Subcutaneous abdominal adipose tissue (tissue), 5 donors: ENCODE results near the gene PEAK3.

ENCODE experiments used
- H3K27ac ChIP-seq: one replicate; pipeline ENCODE4 v1.7.0; 2013; ENCODE audit warnings: low read depth, mild to moderate bottlenecking, inconsistent platforms, low read length, moderate library complexity
- H3K27me3 ChIP-seq, 5 donors: one replicate each; pipeline ENCODE4 v1.7.0; 2013; ENCODE audit warnings: low read length in 5 of 5, inconsistent platforms in 1 of 5; ENCODE audit not compliant: control insufficient read depth in 5 of 5, insufficient read depth in 4 of 5
- H3K36me3 ChIP-seq, 5 donors: one replicate each; pipeline ENCODE4 v1.7.0; 2013; ENCODE audit warnings: low read length in 5 of 5; ENCODE audit not compliant: control insufficient read depth in 5 of 5, insufficient read depth in 5 of 5
- H3K4me1 ChIP-seq, 5 donors: one replicate each; pipeline ENCODE4 v1.7.0; 2013; ENCODE audit warnings: low read length in 5 of 5, mild to moderate bottlenecking in 3 of 5, moderate library complexity in 1 of 5; ENCODE audit not compliant: control insufficient read depth in 5 of 5, insufficient read depth in 5 of 5
- H3K4me3 ChIP-seq, 5 donors: one replicate each; pipeline ENCODE4 v1.7.0; 2013; ENCODE audit warnings: low read length in 5 of 5, low read depth in 1 of 5
- H3K9ac ChIP-seq, 5 donors: one replicate each; pipeline ENCODE4 v1.7.0; 2013; ENCODE audit warnings: low read length in 5 of 5, mild to moderate bottlenecking in 4 of 5, moderate library complexity in 3 of 5
- H3K9me3 ChIP-seq, 5 donors: one replicate each; pipeline ENCODE4 v1.7.0; 2013; ENCODE audit warnings: low read length in 5 of 5; ENCODE audit not compliant: control insufficient read depth in 5 of 5
- donor health status: healthy.
- donor health status: healthy.
- donor health status: healthy.
- donor health status: healthy.
- donor health status: healthy.

The PEAK3 gene

DNA sequence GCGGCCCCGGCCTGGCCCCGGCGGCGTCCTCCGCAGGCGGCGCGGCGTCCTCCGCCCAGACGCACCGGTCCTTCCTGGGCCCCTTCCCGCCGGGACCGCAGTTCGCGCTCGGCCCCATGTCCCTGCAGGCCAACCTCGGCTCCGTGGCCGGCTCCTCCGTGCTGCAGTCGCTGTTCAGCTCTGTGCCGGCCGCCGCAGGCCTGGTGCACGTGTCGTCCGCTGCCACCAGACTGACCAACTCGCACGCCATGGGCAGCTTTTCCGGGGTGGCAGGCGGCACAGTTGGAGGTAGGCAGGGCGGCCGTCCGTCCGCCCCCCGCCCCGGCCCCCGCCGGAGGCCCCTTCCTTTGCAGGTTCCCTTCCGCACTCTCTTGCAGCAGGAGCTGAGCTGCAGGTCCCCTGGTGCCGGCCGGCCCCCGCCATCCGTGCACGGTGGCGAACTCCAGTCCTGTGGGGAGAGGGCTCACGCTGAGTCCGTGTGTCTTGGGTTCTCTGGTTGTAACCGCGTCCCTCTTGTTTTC is 55.1 kb downstream of the PEAK3 start:
- Histone ChIP-seq H3K27me3 (no peaks in the 10 kb centered on the region), H3K4me3 (no peak overlapping the region), H3K9me3 (no peaks in the 10 kb centered on the region), H3K27ac (no peak overlapping the region), H3K36me3 (peaks cover 0 to 90% (median 64%) of the 10 kb centered on the region in 5 donors), H3K9ac (no peak overlapping the region), H3K4me1 (peaks cover 1 to 44% (median 33%) of the 10 kb centered on the region in 5 donors)

DNA sequence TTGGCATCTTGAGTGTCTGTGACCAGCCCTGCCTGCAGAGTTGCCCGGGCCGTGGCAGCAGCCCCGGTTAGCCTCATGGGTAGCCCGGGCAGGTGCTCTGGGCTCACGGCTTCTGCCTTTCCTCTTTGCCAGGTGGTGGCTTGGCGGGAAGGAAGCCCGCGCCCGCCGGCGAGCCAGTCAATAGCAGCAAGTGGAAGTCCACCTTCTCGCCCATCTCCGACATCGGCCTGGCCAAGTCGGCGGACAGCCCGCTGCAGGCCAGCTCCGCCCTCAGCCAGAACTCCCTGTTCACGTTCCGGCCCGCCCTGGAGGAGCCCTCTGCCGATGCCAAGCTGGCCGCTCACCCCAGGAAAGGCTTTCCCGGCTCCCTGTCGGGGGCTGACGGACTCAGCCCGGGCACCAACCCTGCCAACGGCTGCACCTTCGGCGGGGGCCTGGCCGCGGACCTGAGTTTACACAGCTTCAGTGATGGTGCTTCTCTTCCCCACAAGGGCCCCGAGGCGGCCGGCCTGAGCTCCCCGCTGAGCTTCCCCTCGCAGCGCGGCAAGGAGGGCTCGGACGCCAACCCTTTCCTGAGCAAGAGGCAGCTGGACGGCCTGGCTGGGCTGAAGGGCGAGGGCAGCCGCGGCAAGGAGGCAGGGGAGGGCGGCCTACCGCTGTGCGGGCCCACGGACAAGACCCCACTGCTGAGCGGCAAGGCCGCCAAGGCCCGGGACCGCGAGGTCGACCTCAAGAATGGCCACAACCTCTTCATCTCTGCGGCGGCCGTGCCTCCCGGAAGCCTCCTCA is 55.7 kb downstream of the PEAK3 start:
- H3K36me3 ChIP-seq: peaks cover 0 to 89% (median 64%) of the 10 kb centered on the region in 5 donors
- H3K27me3 ChIP-seq: no peaks in the 10 kb centered on the region
- H3K4me1 ChIP-seq: peaks cover 1 to 51% (median 35%) of the 10 kb centered on the region in 5 donors
- no peaks in the 10 kb centered on the region for H3K9me3 ChIP-seq
- H3K4me3 ChIP-seq: no peak overlapping the region
- no peak overlapping the region for H3K9ac ChIP-seq
- H3K27ac ChIP-seq: no peak overlapping the region

DNA sequence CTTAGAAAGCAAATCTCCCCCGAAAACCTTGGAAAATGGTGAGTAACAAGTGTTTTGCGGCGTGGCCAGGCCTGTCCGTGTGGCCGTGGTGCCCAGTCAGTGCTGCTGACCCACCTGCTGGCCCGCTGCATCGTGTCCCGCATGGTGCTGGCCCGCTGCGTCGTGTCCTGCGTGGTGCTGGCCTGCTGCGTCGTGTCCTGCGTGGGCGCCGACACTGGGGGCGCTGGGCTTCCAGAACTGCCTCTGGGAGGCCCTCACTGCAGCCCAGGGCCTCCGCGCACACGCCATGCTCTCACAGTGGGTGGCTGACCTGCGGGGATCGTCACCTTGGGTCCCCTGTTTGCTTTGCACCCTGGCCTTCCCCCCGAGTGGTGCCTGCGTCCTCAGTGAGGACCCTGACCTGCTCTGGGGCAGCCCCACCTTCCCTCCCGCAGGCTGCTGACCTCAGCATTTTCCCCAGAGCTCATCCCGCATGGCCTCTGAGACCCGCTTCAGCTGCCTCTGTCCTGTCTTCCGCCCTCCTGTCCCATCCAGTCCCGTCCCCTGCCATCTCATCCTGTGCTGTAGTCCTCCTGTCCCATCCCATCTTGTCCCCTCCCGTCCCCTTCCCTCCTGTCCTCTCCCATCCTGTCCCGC is 56.4 kb downstream of the PEAK3 start:
- peak overlapping the region; percentile 37 for H3K27ac ChIP-seq
- peaks cover 0 to 87% (median 63%) of the 10 kb centered on the region in 5 donors for H3K36me3 ChIP-seq
- H3K4me1 ChIP-seq: peaks cover 1 to 52% (median 41%) of the 10 kb centered on the region in 5 donors
- no peak overlapping the region for H3K4me3 ChIP-seq
- H3K27me3 ChIP-seq: no peaks in the 10 kb centered on the region
- no peak overlapping the region for H3K9ac ChIP-seq
- H3K9me3 ChIP-seq: no peaks in the 10 kb centered on the region

DNA sequence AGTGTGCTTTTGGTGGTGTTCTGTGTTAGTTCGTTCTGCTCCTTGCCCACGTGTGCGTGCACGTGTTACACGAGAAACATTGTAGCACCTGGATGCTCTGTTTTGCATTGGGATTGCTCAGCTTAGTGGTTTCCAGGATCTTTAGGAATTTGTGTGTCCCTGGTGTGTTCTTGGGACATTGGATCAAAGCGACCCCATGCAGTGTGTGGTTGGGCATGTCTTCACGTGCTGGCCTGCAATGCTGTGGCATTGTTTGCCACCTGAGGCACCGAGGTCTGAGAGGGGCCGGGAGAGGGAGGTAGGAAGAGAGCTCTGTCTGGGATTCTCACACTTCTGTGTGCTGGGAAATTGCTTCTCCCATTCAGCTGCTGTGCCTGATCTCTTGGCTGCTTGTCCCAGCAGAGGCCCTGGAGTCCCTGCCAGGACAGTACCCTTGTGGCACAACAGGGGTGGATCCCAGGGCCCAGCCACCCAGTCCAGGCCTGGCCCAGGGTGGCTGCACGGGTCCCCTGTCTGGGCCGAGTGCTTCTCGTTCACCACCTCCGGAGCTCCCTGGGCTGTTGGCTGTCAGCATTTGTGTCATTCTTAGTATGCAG is 57.1 kb downstream of the PEAK3 start:
- peak overlapping the region; percentile 37 for H3K27ac ChIP-seq
- H3K27me3 ChIP-seq: no peaks in the 10 kb centered on the region
- no peaks in the 10 kb centered on the region for H3K9me3 ChIP-seq
- no peak overlapping the region for H3K9ac ChIP-seq
- peaks cover 1 to 59% (median 47%) of the 10 kb centered on the region in 5 donors for H3K4me1 ChIP-seq
- no peak overlapping the region for H3K4me3 ChIP-seq
- peaks cover 0 to 87% (median 64%) of the 10 kb centered on the region in 5 donors for H3K36me3 ChIP-seq
